Stimulated activated CD4-positive, alpha-beta T cell treated with anti-CD3 and anti-CD28 coated beads, Interleukin-1b, Interleukin-23, amount 100 ng/mL, for 4 hours (primary cell): Measurements from ENCODE around the gene CATSPER3.

Source experiments
- DNase-seq, 2 donors: peaks; one replicate each; pipeline ENCODE4 v3.0.0-alpha.2; 2020; ENCODE audit warnings: low read depth in 2 of 2

CATSPER3 gene

GRCh38 chr5:135010502-135011354, 43.0 kb downstream of the CATSPER3 start:
- DNase-seq = no peak

- DNase-seq = no peak
These were observed 43.8 kb downstream of the CATSPER3 start for GRCh38 chr5:135011355-135012032.

GRCh38 chr5:135012033-135012588, 44.4 kb downstream of the CATSPER3 start:
- DNase-seq = no peak

- no peak for DNase-seq
These were observed 45.3 kb downstream of the CATSPER3 start for GRCh38 chr5:135012951-135013391.

- DNase-seq = no peak
These were observed 45.7 kb downstream of the CATSPER3 start for GRCh38 chr5:135013445-135013844.

- DNase-seq = no peak
These were observed 46.4 kb downstream of the CATSPER3 start for GRCh38 chr5:135013947-135014570.

- DNase-seq = no peak
These were observed 48.2 kb downstream of the CATSPER3 start for GRCh38 chr5:135015942-135016341.

GRCh38 chr5:135016861-135017290, 49.2 kb downstream of the CATSPER3 start:
- DNase-seq = no peak

GRCh38 chr5:135018457-135018856, 50.8 kb downstream of the CATSPER3 start:
- DNase-seq = no peak

- no peak for DNase-seq
These were observed 51.6 kb downstream of the CATSPER3 start for GRCh38 chr5:135019314-135019713.

GRCh38 chr5:135020111-135020895, 52.6 kb downstream of the CATSPER3 start:
- DNase-seq = no peak

- DNase-seq = no peak
These were observed 57.4 kb downstream of the CATSPER3 start for GRCh38 chr5:135024956-135025729.

- no peak for DNase-seq
These were observed 58.3 kb downstream of the CATSPER3 start for GRCh38 chr5:135025730-135026644.

GRCh38 chr5:135026645-135027265, 59.0 kb downstream of the CATSPER3 start:
- DNase-seq = no peak

GRCh38 chr5:135027266-135027696, 59.6 kb downstream of the CATSPER3 start:
- DNase-seq = no peak

GRCh38 chr5:135027697-135028615, 60.2 kb downstream of the CATSPER3 start:
- no peak for DNase-seq

- DNase-seq = no peak
These were observed 61.2 kb downstream of the CATSPER3 start for GRCh38 chr5:135028791-135029476.
